EH (cell line): ENCODE results near the gene TMCO4.
"Not testable (repeated sequence)": the region's sequence is repeated elsewhere in the genome, so short reads cannot be mapped to it uniquely, and the experiment has no call there.

Source experiments
- DNase-seq: peaks from one replicate; pipeline ENCODE4 v3.0.0-alpha.2; 2015; ENCODE audit warnings: low read depth

The TMCO4 gene

DNA sequence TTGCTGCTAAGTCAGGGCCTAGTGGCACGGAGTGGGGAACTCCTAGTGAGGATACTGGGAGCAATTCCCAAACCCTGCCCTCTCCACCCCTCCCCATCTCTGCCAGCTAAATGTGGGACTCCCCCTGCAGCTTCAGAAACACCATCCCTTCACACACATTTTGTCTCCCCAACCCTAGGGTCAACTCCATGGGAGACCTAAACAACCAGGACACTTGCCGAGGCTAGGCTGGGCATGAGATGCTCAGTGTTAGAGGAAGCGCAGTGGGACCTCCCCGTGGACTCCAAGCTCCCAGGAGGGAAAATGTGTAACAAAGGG is 13.9 kb upstream of the TMCO4 start:
- no peak for DNase-seq

- no peak for DNase-seq
Observed at GRCh38 chr1:19812875-19813642, 13.3 kb upstream of the TMCO4 start.

- DNase-seq = peak; percentile 67
Observed at GRCh38 chr1:19811206-19811851, 11.6 kb upstream of the TMCO4 start.

DNA sequence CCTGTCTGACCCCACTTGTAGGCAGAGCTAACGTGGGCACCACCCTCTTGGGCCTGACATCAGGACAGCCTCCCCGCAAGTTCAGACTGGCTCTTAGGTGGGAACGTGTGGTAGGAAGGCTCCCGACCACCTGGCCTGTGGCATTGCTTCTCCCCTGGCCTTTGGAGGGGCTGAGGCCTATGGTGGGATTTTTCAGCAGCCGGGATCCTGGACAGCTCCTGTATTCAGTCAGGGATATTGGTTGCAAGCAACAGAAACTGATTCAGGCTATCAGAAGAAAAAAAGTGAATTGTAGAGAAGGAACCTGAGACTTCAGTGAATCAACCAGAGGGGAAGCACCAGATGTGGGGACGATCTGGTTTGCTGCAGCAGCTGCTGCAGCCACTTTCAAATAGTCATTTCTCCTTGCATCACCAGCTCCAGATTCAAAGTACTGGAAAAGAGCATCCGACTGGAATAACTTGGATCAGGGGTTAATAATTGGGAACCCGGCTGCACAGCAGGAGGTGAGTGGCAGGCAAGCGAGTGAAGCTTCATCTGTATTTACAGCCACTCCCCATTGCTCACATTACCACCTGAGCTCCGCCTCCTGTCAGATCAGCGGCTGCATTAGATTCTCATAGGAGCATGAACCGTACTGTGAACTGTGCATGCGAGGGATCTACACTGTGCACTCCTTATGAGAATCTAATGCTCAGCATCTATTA is 9.5 kb upstream of the TMCO4 start:
- no peak for DNase-seq

- DNase-seq = no peak
Observed at GRCh38 chr1:19808351-19808750, 8.6 kb upstream of the TMCO4 start.

DNA sequence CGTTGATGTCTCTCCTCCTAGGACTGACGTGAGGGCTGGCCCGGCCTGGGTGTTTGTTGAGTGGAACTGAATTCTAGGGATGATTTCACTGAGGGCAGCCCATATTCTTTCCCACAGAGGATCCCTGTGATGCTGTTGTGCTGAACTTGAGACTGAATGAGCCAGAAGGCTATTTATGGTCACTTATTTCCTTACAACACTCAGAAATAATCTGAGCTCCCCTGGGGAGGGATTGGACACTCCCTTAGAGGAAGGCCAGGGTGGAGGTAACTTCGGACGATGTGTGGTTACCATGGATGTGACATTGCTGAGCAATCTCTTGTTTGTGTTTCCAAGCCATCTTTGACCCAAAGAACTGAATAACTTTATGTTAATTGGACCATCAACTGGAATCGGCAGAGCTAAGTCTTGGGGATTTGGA is 5.1 kb upstream of the TMCO4 start:
- DNase-seq = no peak

DNA sequence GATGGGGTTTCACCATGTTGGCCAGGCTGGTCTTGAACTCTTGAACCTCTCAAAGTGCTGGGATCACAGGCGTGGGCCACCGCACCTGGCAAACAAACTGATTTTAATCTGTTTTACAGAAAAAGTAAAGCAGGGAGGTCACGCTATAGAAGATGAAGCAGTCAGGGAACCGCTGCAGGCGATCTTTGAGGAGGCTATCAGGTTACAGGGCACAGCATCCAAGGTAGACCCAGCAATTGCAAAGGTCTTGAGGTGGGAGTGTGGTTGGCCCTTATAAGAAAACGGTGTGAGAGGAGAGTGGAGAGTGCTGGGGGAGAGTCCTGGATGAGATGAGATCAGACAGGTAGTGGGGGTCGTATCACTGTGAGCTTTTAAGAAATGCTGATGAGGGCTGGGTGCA is 2.6 kb upstream of the TMCO4 start:
- no peak for DNase-seq

DNA sequence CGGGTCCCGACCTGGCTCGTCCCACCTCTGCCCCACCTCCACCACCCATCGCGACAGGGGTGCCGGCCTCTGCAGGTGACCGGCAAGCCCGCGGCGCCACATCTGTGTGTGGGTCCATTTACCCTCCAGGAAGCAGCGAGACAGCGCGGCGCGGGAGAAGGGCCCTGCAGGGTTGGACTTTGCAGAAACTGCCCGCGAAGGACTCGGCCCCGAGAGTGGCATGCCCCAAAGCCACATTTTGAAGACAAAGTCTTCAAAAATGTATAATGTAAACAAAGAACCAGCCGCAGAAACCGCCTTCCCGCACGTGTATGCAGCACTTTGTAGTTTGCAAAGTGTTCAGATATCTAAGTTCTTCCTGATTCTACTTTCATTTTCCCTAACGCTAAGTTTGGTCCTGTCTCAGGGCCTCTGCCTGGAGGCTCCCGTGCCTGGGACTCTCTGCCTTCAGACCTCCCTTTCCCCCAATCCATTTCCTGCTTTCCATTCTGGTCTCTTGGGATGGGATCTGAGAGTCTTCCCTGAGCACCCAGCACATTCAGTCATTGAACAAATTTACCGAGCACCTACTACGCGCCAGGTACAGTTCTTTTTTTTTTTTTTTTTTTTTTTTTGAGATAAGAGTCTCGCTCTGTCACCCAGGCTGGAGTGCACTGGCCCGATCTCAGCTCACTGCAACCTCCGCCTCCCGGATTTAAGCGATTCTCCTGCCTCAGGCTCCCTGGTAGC is 524 bp upstream of the TMCO4 start:
- DNase-seq = peak; percentile 88

DNA sequence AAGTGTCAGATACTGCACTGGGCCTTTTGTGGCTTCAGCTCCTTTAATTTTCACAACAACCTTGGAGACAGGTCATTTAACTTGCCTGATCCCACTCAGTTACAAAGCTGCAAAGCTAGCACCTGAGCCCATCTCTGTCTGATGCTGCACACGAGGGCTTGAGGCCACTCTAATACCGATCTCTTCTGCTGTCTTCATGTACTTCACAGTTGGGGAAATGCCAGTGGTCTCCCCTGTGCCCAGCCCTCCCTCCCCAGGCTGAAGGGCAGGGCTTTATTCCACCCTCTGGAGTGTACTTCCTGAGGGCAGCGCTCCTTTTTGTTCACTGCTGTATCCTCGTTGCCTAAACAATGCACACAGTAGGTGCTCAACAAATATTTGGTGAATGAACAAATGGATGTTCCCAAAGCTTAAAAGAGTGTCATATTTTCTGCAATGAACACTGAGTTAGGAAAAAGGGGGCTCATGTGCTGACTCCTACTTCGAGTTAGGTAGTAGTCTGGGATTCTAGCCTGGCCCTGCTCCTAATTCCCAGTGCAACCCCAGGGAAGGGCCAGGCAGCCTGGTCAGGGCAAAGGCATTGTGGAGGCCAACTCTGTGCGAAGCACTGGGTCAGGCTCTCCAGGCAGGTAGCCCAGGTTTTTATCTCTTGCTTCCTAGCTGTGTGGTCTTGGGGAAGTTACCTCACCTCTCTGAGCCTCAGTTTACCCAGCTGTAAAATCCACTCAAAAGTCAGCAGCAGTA is 1.1 kb downstream of the TMCO4 start:
- DNase-seq = no peak

DNA sequence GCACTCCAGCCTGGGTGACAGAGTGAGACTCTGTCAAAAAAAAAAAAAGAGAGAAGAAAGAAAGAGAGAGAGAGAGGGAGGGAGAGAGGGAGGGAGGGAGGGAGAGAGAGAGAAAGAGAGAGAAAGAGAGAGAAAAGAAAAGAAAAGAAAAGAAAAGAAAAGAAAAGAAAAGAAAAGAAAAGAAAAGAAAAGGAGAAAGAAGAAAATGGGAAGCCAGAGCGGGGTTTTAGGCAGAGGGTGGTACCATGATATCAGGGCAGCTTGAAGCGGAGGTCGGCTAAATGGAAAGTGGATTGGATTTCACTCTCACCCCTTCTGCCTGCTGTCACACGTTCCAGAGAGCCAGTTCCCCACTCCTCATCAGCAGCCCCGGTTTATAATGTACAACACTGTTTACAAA is 1.9 kb downstream of the TMCO4 start:
- DNase-seq = no peak

DNA sequence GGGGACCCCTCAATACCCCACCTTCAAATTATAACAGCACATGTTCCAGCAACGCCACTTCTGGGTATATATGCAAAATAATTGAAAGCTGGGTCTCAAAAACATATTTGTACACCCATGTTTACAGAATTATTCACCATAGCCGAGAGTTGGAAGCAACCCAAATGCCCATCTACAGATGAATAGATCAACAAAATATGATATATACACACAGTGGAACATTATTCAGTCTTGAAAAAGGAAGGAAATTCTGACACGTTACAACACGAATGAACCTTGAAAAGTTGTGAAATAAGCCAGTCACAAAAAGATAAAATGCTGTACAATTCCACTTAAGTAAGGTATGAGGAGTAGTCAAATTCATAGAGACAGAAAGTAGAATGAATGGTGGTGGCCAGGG is 5.1 kb downstream of the TMCO4 start:
- DNase-seq = no peak

DNA sequence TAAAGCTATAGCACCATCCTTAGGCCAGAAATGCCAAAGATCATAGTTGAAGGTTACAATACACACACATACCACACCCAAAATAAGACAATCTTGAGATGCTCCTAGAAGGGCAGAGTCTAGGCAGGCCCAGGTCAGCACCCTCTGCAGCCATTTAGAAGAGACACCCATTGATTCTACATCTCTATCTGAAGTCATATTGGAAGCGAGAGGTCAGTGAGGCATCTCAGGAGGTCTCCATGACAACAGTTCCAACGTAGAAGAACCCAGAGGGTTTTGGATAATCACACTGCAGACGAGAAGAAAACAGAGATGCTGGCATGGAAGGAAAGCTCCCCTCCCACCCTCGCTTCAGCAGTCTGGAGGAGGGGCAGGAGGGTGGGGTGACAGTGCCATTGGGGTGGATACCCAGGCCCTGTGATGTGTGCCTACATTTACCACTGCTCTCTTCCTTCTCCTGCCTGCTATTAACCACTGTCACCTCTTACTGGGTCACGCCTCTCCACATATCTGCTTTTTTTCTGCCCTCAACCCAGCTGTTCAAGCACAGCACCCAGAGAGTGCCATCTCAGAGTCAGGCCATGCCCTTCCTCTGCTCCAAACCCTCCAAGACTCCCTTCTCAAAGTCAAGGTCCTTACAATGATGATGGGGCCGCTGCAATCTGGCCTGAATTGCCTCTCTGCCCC is 6.2 kb downstream of the TMCO4 start:
- no peak for DNase-seq

GRCh38 chr1:19792237-19793002 is 7.3 kb downstream of the TMCO4 start:
- DNase-seq = no peak

GRCh38 chr1:19790061-19790975 is 9.4 kb downstream of the TMCO4 start:
- not testable (repeated sequence) for DNase-seq

- DNase-seq = no peak
Observed at GRCh38 chr1:19786988-19787423, 12.7 kb downstream of the TMCO4 start.

- DNase-seq = no peak
Observed at GRCh38 chr1:19785660-19786059, 14.1 kb downstream of the TMCO4 start.

DNA sequence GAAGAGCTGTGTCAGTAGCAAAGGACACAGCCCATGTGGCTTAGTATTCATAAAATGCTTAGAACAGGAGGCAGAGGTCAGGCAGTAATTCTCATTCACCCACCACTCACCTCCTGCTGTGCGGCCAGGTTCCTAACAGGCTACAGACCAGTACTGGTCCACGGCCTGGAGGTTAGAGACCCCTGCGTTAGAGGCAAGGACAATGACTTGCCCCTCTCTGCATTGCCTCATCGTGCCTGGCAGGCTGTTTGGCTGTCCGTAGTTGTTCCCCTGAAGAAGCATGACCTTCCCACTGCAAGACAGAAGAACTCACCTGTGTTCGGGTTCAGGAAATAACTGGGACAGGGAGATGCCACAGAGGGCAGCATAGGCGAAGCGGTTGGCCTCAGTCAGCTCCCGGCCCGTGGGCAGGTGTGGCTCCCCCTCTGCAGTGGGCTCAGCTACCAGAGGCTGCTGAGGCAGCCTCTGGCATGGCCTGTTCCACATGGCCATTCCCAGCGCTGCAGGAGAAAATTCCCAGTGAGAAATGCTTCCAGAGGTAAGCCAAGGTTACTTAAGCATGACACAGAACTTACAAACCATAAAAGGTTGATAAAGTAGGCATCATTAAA is 19.3 kb downstream of the TMCO4 start:
- no peak for DNase-seq

GRCh38 chr1:19776933-19777332 is 22.8 kb downstream of the TMCO4 start:
- DNase-seq = no peak

DNA sequence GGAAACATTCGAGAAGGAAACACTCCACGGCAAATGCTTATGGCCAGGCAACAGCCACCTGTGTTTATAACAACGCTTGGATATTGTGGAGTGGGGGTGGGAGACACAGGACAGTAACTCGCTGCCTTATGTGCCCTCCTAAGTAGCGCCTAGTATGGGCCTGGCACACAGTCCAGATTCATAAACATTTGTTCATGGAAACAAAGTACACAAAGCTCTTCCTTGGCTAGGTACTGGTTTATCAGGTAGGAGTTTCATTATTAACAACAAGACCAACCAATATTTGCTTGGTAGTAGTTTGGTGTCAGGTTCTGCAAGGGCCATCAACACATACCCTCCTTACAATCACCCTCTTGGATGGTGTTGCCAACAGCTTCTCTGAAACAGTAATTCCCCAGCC is 23.4 kb downstream of the TMCO4 start:
- no peak for DNase-seq
